BE2C (cell line): ENCODE data around the gene FNBP1L.

ENCODE experiments used
- DNase-seq: peaks from one replicate; pipeline ENCODE4 v3.0.0-alpha.2; 2020
- H3K27me3 ChIP-seq: fragments of 250-450 bp; sonication (Bioruptor Pico); 2 replicates; pipeline ENCODE4 v1.5.1; 2020; ENCODE audit warnings: mild to moderate bottlenecking
- H3K36me3 ChIP-seq: fragments of 250-450 bp; sonication (Bioruptor Pico); 2 replicates; pipeline ENCODE4 v1.5.1; 2020; ENCODE audit warnings: mild to moderate bottlenecking
- H3K4me1 ChIP-seq: fragments of 250-450 bp; sonication (Bioruptor Pico); 2 replicates; pipeline ENCODE4 v1.5.1; 2020
- H3K4me3 ChIP-seq: 2 replicates; pipeline ENCODE4 v1.5.1; 2011; ENCODE audit warnings: low read depth, low read length
- H3K9me3 ChIP-seq: fragments of 250-450 bp; sonication (Bioruptor Pico); 2 replicates; pipeline ENCODE4 v1.5.1; 2020
- TF ChIP-seq, protein P1 (sequence below): IDR thresholded peaks from 2 replicates; pipeline ENCODE4 v1.5.1; 2012; ENCODE audit warnings: mild to moderate bottlenecking, low read depth, low read length

The FNBP1L gene

DNA sequence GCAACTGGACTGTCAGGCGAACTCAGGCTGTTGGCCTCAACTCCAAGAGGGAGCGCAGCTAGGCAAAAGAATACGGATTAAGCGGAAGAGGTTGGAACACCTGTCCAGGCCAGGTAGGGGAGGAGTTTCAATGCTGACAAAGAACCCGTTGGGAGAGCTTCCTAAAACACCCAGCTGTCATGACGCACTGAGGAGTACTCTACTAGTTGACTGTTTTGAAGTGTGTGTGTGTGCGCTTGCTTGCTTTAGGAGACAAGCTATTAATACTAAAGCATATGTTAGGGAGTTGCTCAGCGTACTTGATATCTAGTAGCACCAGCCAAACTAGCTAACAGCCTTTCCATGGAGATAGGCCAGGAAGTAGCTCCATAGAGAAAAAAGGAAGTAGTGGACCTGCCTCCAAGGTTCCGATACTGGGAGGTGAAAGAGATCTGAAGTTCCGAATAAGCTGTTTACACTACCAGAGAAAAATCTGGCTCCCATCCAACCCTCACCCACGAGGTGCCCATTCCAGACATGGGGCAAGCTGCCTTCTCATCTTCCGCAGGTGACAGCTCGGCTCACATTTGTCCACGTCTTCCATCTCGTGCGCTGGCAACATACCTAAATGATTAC lies 974 bp upstream of the FNBP1L start:
- Histone ChIP-seq H3K4me3 (peak overlapping the region; percentile 80), H3K36me3 (no peaks in the 10 kb centered on the region), H3K4me1 (no peaks in the 10 kb centered on the region), H3K9me3 (no peaks in the 10 kb centered on the region), H3K27me3 (no peaks in the 10 kb centered on the region)
- DNase-seq = no peak
- TF ChIP-seq, protein P1, sequence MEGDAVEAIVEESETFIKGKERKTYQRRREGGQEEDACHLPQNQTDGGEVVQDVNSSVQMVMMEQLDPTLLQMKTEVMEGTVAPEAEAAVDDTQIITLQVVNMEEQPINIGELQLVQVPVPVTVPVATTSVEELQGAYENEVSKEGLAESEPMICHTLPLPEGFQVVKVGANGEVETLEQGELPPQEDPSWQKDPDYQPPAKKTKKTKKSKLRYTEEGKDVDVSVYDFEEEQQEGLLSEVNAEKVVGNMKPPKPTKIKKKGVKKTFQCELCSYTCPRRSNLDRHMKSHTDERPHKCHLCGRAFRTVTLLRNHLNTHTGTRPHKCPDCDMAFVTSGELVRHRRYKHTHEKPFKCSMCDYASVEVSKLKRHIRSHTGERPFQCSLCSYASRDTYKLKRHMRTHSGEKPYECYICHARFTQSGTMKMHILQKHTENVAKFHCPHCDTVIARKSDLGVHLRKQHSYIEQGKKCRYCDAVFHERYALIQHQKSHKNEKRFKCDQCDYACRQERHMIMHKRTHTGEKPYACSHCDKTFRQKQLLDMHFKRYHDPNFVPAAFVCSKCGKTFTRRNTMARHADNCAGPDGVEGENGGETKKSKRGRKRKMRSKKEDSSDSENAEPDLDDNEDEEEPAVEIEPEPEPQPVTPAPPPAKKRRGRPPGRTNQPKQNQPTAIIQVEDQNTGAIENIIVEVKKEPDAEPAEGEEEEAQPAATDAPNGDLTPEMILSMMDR = no peak

DNA sequence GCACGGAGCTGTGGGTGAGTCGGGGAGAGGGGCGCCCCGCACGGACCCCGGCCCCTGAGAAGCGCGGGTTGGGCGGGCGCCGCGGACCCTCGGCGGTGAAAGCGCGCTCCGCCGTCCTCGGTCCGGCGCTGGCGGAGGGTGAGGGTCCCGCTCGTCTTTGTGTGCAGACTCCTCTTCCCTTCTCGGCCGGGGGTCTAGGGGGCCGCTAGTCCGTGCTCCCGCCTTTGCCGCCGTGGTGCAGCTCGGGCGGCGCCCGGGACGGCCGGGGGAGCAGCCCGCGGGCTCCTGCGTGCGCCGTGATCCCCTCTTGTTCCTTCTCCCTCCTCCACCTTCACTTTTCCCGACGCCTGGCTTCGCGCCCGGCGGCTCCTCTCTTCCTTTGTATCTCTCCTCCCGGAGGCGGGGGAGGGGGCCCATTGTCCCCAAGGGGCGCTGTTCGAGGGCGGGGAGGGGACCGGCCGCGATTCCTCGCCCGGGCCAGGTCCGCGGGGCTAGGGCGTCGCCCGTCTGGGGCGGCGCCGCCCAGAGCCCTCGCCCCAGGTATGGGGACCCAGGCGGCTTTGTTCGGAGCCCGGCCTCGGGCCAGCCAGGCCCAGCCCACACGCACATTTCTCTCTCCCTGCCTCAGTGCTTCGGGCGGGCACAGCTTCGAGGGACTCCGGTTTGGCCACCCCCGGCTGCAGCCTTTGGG lies 519 bp downstream of the FNBP1L start:
- TF ChIP-seq, protein P1 = 0 out of 2 replicates have a peak, but pooled peaks have one; percentile 6
- no peaks in the 10 kb centered on the region for H3K36me3 ChIP-seq
- peak; percentile 64 for DNase-seq
- H3K4me1 ChIP-seq = no peaks in the 10 kb centered on the region
- H3K4me3 ChIP-seq = peak overlapping the region; percentile 80
- H3K27me3 ChIP-seq = no peaks in the 10 kb centered on the region
- H3K9me3 ChIP-seq = no peaks in the 10 kb centered on the region

DNA sequence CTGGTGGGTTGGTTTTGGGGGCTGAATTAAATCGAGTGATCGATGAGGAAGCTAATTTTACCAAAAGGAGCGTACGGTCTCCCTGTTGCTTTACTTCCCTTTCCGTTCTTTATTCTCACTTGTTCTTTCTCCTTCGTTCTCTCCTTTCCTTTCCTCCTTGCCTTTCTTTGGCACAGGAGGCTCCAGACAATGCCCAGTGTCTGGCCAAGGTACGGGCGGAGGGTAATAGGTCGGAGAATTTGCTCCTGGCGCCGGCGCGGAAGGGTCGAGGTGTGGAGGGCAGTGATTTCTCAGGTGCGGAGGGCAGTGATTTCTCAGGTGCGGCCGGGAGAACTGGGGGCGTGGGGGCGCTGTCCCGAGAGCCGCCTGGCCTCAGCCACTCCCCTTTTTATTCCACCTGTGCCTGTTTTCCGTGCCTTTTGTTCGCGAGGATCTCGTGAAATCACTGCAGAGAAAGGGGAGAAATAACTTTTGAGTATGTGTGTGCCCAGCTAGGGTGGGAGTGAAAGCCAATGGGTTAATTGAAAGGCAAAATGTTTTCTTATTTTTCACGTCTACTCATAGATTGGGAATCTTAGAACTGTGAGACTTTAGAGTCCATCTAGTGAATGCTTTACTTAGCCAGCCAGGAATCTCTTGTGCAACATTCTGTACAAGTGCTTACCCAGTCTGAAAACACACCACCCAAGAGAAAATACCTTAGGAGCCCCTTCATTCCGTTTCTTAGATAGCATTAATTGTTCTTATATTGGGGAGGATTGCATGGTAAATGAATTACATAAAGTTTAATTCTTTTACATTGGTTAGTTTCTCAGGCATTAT lies 1.3 kb downstream of the FNBP1L start:
- no peaks in the 10 kb centered on the region for H3K27me3 ChIP-seq
- no peak for DNase-seq
- no peaks in the 10 kb centered on the region for H3K4me1 ChIP-seq
- H3K9me3 ChIP-seq = no peaks in the 10 kb centered on the region
- no peaks in the 10 kb centered on the region for H3K36me3 ChIP-seq
- H3K4me3 ChIP-seq = peak overlapping the region; percentile 80
- TF ChIP-seq, protein P1 = no peak

DNA sequence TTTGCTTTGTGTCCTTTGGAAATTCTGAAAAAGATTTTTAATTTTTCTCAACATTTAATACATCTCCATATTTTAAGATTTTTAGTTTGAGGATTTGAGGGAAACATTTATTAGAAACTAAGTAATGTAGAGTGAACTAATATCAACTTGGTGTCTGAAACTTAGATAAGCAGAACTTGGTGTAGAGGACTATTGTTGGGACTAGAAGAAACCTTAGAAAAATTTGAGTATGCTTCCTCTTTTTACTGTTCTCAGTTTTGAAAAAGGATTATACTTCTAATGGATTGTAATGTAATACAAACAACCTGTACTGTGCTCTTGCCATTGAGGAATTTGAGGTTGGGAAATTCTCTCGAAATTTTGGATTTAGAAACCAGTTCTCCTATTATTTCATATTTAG lies 2.4 kb downstream of the FNBP1L start:
- H3K4me1 ChIP-seq = no peaks in the 10 kb centered on the region
- no peak overlapping the region for H3K4me3 ChIP-seq
- H3K36me3 ChIP-seq = no peaks in the 10 kb centered on the region
- H3K27me3 ChIP-seq = no peaks in the 10 kb centered on the region
- TF ChIP-seq, protein P1 = no peak
- no peaks in the 10 kb centered on the region for H3K9me3 ChIP-seq
- DNase-seq = no peak

DNA sequence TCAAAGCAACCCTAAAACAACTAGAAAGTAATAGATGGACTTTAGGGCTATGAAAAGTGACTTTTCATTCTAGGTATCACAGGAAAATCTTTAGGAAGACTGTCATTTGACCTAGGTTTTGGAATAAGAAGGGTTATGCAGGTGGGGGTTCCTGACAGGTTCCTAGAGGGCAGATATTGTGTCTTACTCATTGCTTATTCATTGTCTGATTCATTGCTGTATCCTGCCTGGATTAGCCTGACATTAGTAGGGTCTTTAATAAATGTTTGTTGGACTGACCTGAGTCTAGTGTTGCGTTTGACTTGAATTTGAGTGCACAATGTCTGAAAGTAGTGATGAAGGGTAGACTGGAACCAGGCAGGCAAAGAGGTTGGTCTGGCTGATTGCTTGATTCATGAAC lies 6.0 kb downstream of the FNBP1L start:
- no peaks in the 10 kb centered on the region for H3K36me3 ChIP-seq
- no peaks in the 10 kb centered on the region for H3K4me1 ChIP-seq
- H3K9me3 ChIP-seq = no peaks in the 10 kb centered on the region
- TF ChIP-seq, protein P1 = no peak
- no peaks in the 10 kb centered on the region for H3K27me3 ChIP-seq
- no peak overlapping the region for H3K4me3 ChIP-seq
- DNase-seq = no peak
